ENCODE data around the gene LCE6A.

Gene LCE6A

GRCh38 chr1:152873495-152873894, 30.8 kb downstream of the LCE6A start:
- DNase-seq = no peak

GRCh38 chr1:152876827-152877226, 34.2 kb downstream of the LCE6A start:
- no peak for DNase-seq

GRCh38 chr1:152878042-152878441, 35.4 kb downstream of the LCE6A start, which contains the start of gene SMCP:
TSS of gene SMCP (plus strand) at chr1:152878322. CDS start at chr1:152884423, 6,101 bp downstream.
- no peak for DNase-seq

- DNase-seq = no peak
Measured at GRCh38 chr1:152879559-152880198, 37.0 kb downstream of the LCE6A start.

GRCh38 chr1:152880316-152880715, 37.7 kb downstream of the LCE6A start:
- no peak for DNase-seq

- DNase-seq = no peak
Measured at GRCh38 chr1:152880907-152881306, 38.3 kb downstream of the LCE6A start.

- DNase-seq = no peak
Measured at GRCh38 chr1:152884085-152884484, 41.4 kb downstream of the LCE6A start.

GRCh38 chr1:152884506-152884905, 41.9 kb downstream of the LCE6A start:
- no peak for DNase-seq

- DNase-seq = no peak
Measured at GRCh38 chr1:152884966-152885624, 42.4 kb downstream of the LCE6A start.

- no peak for DNase-seq
Measured at GRCh38 chr1:152886085-152886484, 43.4 kb downstream of the LCE6A start.

GRCh38 chr1:152886758-152887409, 44.2 kb downstream of the LCE6A start:
- no peak for DNase-seq

- no peak for DNase-seq
Measured at GRCh38 chr1:152888126-152888525, 45.5 kb downstream of the LCE6A start.
